ENCODE data around the gene NBR1. TPM values are rescaled to one million over a fixed set of nuclear protein-coding genes. Genes with fewer than 3 reads are reported as not detected.
"Not testable (repeated sequence)": the region's sequence is repeated elsewhere in the genome, so short reads cannot be mapped to it uniquely, and the experiment has no call there.

The NBR1 gene
- total and polyA plus RNA-seq, 7 donors: 50.9 to 98.1 (median 77.9) TPM

DNA sequence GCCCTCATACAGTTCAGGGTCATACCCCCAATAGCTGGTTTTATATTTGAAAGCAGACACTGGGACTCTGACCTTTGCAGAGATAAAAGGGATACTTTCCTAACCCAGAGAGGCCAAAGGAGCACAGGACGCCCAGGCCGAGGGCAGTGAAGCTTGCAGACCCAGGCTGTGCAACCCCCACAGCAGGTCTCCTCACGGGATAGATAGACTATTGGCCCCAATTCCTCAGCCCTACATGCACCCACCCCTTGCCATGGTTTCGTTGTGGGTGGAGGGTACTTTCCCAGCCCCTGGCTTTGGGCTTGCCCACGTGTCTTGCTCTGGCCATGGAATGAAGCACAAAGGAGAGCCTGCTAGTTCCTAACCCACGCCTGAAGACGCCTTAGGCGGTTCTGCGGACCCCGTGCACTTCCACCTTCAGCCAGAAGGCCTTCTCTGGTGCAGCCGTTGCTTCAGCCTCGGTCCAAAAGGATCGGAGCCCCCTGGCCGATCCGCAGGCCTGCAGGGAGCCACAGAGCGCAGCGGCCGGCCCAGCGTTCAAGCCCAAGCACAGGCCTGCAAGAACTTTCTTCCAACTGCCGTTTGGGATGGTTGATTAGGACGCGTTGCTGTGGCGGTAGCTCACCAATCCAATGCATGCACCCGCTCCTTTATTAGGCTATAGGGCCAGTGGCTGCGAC lies 36.1 kb upstream of the NBR1 start:
- intact Hi-C loops (cut with DNase I): no loop called here
- Histone ChIP-seq H3K27ac (no peak overlapping the region), H3K4me1 (no peaks in the 10 kb centered on the region), H3K36me3 (peaks cover 0 to 38% (median 3%) of the 10 kb centered on the region in 4 donors), H3K9me3 (no peaks in the 10 kb centered on the region), H3K27me3 (no peaks in the 10 kb centered on the region), H3K4me3 (no peak overlapping the region)
- 96 to 97% methylated on average over 25 of the region's 25 CpGs for WGBS, 2 donors
- peak; percentile 35 for DNase-seq
- TF ChIP-seq EP300 (IDR thresholded peaks at IDR 0.05): no peak

DNA sequence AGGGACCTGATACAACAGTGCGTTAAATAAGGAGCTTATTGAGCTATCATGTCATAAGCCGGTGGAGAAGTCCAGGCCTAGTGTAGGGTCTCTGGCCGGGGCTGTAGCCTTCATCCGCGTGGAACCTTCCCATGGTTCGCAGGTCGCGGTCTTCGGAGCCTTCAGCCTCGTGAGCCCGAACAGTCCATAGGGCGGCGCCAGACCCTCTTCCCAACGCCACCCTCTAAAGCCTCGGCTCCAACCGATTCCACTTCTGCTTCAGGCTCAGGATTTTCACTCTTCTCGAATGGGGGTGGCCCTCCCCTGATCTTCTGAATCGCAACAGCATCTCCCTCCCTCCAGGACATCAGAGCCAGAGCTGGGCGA lies 35.6 kb upstream of the NBR1 start:
- H3K36me3 ChIP-seq: peaks cover 0 to 38% (median 3%) of the 10 kb centered on the region in 4 donors
- H3K27me3 ChIP-seq: no peaks in the 10 kb centered on the region
- no peak for TF ChIP-seq EP300 (IDR thresholded peaks at IDR 0.05)
- TF ChIP-seq POLR2A (IDR thresholded peaks at IDR 0.05): no peak
- TF ChIP-seq, protein P1, sequence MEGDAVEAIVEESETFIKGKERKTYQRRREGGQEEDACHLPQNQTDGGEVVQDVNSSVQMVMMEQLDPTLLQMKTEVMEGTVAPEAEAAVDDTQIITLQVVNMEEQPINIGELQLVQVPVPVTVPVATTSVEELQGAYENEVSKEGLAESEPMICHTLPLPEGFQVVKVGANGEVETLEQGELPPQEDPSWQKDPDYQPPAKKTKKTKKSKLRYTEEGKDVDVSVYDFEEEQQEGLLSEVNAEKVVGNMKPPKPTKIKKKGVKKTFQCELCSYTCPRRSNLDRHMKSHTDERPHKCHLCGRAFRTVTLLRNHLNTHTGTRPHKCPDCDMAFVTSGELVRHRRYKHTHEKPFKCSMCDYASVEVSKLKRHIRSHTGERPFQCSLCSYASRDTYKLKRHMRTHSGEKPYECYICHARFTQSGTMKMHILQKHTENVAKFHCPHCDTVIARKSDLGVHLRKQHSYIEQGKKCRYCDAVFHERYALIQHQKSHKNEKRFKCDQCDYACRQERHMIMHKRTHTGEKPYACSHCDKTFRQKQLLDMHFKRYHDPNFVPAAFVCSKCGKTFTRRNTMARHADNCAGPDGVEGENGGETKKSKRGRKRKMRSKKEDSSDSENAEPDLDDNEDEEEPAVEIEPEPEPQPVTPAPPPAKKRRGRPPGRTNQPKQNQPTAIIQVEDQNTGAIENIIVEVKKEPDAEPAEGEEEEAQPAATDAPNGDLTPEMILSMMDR (IDR thresholded peaks at IDR 0.05): no peak
- no peak for TF ChIP-seq POLR2AphosphoS5 (IDR thresholded peaks at IDR 0.05)
- 96 to 97% methylated on average over 19 of the region's 19 CpGs for WGBS, 2 donors
- no peaks in the 10 kb centered on the region for H3K4me1 ChIP-seq
- peak; percentile 34 for DNase-seq
- intact Hi-C loops (cut with DNase I): no loop called here
- H3K27ac ChIP-seq: no peak overlapping the region
- no peak overlapping the region for H3K4me3 ChIP-seq
- H3K9me3 ChIP-seq: no peaks in the 10 kb centered on the region

DNA sequence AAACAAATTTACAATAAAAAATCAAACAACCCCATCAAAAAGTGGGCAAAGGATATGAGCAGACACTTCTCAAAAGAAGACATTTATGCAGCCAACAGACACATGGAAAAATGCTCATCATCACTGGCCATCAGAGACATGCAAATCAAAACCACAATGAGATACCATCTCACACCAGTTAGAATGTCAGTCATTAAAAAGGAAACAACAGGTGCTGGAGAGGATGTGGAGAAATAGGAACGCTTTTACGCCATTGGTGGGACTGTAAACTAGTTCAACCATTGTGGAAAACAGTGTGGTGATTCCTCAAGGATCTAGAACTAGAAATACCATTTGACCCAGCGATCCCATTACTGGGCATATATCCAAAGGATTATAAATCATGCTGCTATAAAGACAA lies 34.4 kb upstream of the NBR1 start:
- H3K4me3 ChIP-seq; DNase-seq; H3K27ac ChIP-seq; H3K4me1 ChIP-seq; H3K27me3 ChIP-seq; H3K9me3 ChIP-seq; intact Hi-C loops (cut with DNase I): not testable (repeated sequence)
- peaks cover 0 to 38% (median 3%) of the 10 kb centered on the region in 4 donors for H3K36me3 ChIP-seq
- WGBS, 2 donors: 74 to 91% methylated on average over 3 of the region's 3 CpGs

DNA sequence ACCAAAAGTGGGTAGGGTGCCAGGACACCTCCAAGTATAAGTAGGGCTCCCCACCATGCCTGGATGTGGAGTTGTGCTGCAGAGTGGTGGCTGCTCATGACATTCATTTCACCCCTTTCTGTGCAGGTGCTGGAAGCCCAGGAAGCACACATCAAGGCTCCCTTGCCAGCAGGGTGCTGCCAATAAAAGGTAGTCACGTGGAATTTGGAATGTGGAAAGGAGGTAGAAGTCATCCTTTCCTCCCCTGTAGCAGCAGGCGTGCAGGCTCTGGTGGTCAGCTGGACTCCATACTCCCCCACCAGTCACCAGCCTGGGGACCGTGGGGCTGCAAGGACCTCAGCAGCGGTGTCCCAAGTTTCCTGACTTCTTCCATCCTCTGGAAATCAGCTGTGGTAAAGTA lies 32.5 kb upstream of the NBR1 start:
- H3K27ac ChIP-seq; H3K27me3 ChIP-seq; H3K4me1 ChIP-seq; intact Hi-C loops (cut with DNase I); H3K9me3 ChIP-seq; H3K4me3 ChIP-seq: not testable (repeated sequence)
- peak; percentile 36 for DNase-seq
- peaks cover 0 to 27% (median 3%) of the 10 kb centered on the region in 4 donors for H3K36me3 ChIP-seq
- WGBS, 2 donors: 84 to 94% methylated on average over 4 of the region's 4 CpGs

DNA sequence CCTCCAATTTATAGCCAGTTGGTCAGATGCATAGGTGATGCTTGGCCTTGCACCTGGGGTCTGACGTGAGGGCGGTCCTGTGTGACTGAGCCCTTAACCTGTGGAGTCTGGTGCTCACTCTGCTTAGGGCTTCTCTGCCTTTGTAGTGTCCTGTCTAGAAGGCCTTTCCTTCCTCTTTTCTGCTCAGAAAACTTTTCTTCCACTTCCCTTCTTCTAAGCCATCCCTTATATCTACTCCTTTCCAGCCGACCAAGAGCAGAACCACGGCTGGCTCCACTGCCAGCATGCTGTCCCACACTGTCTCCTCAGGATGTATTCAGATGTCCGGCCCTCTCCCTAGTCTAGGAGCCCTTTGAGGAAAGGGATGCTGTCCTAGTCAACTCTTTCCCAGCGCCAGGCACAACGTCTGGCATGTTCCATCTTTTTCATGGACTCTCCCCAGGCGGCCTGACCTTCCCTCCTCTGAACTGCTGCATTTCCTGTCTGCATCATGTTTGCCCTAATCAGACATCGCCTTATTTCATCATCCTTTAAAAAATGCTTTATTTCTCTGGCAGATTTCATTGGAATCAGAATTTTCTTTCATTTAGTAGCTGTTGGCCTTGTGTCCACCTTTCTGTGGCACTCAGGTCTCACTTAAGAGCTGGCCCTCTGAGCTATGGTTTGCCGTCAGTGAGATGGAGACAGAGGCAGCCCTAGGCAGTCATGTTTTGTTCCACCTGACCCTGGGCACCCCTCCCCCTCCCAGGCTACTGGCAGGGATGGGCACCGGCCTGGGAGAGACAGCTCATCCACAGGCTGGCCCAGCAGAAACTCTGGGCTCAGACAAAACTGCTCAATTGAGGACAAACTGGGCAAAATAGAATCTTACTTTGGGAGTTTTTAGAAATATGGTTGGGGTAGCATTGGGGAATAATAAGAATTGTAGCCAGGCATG lies 30.4 kb upstream of the NBR1 start:
- Histone ChIP-seq H3K4me3 (no peak overlapping the region), H3K9me3 (no peaks in the 10 kb centered on the region), H3K27me3 (no peaks in the 10 kb centered on the region), H3K36me3 (peaks cover 0 to 14% (median 0%) of the 10 kb centered on the region in 4 donors), H3K4me1 (no peaks in the 10 kb centered on the region), H3K27ac (no peak overlapping the region)
- DNase-seq: peak; percentile 35
- intact Hi-C loops (cut with DNase I): no loop called here
- 82 to 87% methylated on average over 11 of the region's 11 CpGs for WGBS, 2 donors
- no peak for TF ChIP-seq EP300 (IDR thresholded peaks at IDR 0.05)
- TF ChIP-seq POLR2A (IDR thresholded peaks at IDR 0.05): no peak
- TF ChIP-seq, protein P1 (IDR thresholded peaks at IDR 0.05): no peak
- no peak for TF ChIP-seq POLR2AphosphoS5 (IDR thresholded peaks at IDR 0.05)

DNA sequence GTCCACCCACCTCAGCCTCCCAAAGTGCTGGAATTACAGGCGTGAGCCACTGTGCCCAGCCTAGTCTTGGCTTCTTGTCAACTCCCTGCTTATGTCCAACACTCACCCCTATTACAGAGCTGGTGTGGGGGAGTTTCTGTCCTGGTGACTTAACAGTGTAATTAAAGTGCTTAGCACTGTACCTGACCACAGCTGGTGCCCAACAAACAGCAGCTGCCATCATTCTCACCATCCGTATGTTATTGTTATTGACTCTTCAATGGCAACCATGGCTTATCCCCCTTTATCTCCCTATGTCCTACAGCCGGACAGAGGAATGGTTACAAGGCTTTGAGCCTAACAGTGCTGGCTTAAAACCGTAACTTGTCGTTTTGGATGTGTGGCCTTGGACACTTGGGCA lies 28.9 kb upstream of the NBR1 start:
- intact Hi-C loops (cut with DNase I): no loop called here
- Histone ChIP-seq H3K4me3 (no peak overlapping the region), H3K4me1 (no peaks in the 10 kb centered on the region), H3K9me3 (no peaks in the 10 kb centered on the region), H3K36me3 (peaks cover 0 to 14% (median 0%) of the 10 kb centered on the region in 4 donors), H3K27me3 (no peaks in the 10 kb centered on the region), H3K27ac (no peak overlapping the region)
- DNase-seq: no peak
- 95 to 96% methylated on average over 5 of the region's 5 CpGs for WGBS, 2 donors
- TF ChIP-seq EP300 (IDR thresholded peaks at IDR 0.05) (no peak), POLR2A (IDR thresholded peaks at IDR 0.05) (no peak), POLR2AphosphoS5 (IDR thresholded peaks at IDR 0.05) (no peak)
- TF ChIP-seq, protein P1 (IDR thresholded peaks at IDR 0.05): no peak

Data from sigmoid colon (tissue), 7 donors.